ENCODE measurements around the gene CEMIP2. TPM values are rescaled to one million over a fixed set of nuclear protein-coding genes. Genes with fewer than 3 reads are reported as not detected.

Gene CEMIP2
- total and polyA plus RNA-seq, 2 of the 13 experiments (the other 11 are each of a cell fraction or from before 2014, with no cell fraction given), result 94.3 to 128 TPM

DNA sequence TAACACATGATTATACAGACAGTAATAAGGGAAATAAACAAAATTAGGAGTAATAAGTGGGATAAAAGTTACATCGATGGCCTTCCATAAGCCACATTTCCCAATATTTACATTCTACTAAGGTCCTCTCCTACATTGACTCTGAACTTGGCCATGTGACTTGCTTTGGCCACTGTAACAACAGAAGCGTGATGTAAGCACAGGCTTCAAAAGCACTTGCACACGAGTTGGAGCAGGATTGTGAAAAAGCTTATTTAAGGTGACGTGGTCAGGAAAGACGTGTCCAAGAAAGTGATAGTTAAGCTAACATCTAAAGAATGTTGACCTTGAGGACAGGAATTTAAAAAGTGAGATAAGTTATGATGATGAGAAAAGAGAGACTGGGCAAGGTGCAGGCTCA, 9.8 kb upstream of the CEMIP2 start (continued):
- TF ChIP-seq, protein P1, sequence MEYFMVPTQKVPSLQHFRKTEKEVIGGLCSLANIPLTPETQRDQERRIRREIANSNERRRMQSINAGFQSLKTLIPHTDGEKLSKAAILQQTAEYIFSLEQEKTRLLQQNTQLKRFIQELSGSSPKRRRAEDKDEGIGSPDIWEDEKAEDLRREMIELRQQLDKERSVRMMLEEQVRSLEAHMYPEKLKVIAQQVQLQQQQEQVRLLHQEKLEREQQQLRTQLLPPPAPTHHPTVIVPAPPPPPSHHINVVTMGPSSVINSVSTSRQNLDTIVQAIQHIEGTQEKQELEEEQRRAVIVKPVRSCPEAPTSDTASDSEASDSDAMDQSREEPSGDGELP (IDR thresholded peaks at IDR 0.05; ENCODE audit: borderline replicate concordance, low read depth), result no peak
- TF ChIP-seq MAFG (CRISPR knock-in tag; IDR thresholded peaks at IDR 0.05) (no peak), NKX3-1 (CRISPR knock-in tag; IDR thresholded peaks at IDR 0.05) (peak; percentile 33; the same call in 1 of the 2 replicates), ZNF570 (CRISPR knock-in tag; IDR thresholded peaks at IDR 0.05; ENCODE audit: borderline replicate concordance) (no peak), ZNF761 (CRISPR knock-in tag; conservative IDR thresholded peaks at IDR 0.05) (no peak), ISX (CRISPR knock-in tag; conservative IDR thresholded peaks at IDR 0.05) (no peak), SRSF4 (IDR thresholded peaks at IDR 0.05; ENCODE audit: low read depth, low read length, poor library complexity, severe bottlenecking) (no peak), FOXM1 (CRISPR knock-in tag; IDR thresholded peaks at IDR 0.05) (no peak), ZNF446 (CRISPR knock-in tag; IDR thresholded peaks at IDR 0.05) (no peak), EZH2 (conservative IDR thresholded peaks at IDR 0.05; ENCODE audit: low read depth, low read length) (no peak), RNF2 (conservative IDR thresholded peaks at IDR 0.05; ENCODE audit: low read depth) (no peak), GABPB1 (CRISPR knock-in tag; IDR thresholded peaks at IDR 0.05) (no peak; the same call in 1 of the 2 replicates), ZNF776 (CRISPR knock-in tag; IDR thresholded peaks at IDR 0.05) (no peak), ZNF143 (CRISPR knock-in tag; IDR thresholded peaks at IDR 0.05) (no peak), ZFP41 (CRISPR knock-in tag; IDR thresholded peaks at IDR 0.05; ENCODE audit: borderline replicate concordance) (no peak), HNRNPK (IDR thresholded peaks at IDR 0.05; ENCODE audit: low read depth, low read length, poor library complexity, severe bottlenecking) (no peak), NR2C2 (CRISPR knock-in tag; IDR thresholded peaks at IDR 0.05; ENCODE audit: borderline replicate concordance) (0 out of 2 replicates have a peak, but pooled peaks have one; percentile 39), DPF2 (CRISPR knock-in tag; IDR thresholded peaks at IDR 0.05; ENCODE audit: borderline replicate concordance, low read depth) (0 out of 2 replicates have a peak, but pooled peaks have one; percentile 16), ZNF180 (CRISPR knock-in tag; IDR thresholded peaks at IDR 0.05; ENCODE audit: borderline replicate concordance, low read depth) (no peak), FOXJ3 (CRISPR knock-in tag; IDR thresholded peaks at IDR 0.05; ENCODE audit: borderline replicate concordance) (no peak), RFX1 (IDR thresholded peaks at IDR 0.05) (no peak), SMAD3 (CRISPR knock-in tag; IDR thresholded peaks at IDR 0.05) (peak; percentile 84)
- TF ChIP-seq, protein P2, sequence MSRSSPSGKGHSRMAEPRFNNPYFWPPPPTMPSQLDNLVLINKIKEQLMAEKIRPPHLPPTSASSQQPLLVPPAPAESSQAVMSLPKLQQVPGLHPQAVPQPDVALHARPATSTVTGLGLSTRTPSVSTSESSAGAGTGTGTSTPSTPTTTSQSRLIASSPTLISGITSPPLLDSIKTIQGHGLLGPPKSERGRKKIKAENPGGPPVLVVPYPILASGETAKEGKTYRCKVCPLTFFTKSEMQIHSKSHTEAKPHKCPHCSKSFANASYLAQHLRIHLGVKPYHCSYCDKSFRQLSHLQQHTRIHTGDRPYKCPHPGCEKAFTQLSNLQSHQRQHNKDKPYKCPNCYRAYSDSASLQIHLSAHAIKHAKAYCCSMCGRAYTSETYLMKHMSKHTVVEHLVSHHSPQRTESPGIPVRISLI (CRISPR knock-in tag; IDR thresholded peaks at IDR 0.05; ENCODE audit: borderline replicate concordance), result peak; percentile 38; the same call in 1 of the 2 replicates
- TF ChIP-seq, protein P3, sequence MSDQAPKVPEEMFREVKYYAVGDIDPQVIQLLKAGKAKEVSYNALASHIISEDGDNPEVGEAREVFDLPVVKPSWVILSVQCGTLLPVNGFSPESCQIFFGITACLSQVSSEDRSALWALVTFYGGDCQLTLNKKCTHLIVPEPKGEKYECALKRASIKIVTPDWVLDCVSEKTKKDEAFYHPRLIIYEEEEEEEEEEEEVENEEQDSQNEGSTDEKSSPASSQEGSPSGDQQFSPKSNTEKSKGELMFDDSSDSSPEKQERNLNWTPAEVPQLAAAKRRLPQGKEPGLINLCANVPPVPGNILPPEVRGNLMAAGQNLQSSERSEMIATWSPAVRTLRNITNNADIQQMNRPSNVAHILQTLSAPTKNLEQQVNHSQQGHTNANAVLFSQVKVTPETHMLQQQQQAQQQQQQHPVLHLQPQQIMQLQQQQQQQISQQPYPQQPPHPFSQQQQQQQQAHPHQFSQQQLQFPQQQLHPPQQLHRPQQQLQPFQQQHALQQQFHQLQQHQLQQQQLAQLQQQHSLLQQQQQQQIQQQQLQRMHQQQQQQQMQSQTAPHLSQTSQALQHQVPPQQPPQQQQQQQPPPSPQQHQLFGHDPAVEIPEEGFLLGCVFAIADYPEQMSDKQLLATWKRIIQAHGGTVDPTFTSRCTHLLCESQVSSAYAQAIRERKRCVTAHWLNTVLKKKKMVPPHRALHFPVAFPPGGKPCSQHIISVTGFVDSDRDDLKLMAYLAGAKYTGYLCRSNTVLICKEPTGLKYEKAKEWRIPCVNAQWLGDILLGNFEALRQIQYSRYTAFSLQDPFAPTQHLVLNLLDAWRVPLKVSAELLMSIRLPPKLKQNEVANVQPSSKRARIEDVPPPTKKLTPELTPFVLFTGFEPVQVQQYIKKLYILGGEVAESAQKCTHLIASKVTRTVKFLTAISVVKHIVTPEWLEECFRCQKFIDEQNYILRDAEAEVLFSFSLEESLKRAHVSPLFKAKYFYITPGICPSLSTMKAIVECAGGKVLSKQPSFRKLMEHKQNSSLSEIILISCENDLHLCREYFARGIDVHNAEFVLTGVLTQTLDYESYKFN (CRISPR knock-in tag; conservative IDR thresholded peaks at IDR 0.05), result peak; percentile 55
- TF ChIP-seq, protein P4, sequence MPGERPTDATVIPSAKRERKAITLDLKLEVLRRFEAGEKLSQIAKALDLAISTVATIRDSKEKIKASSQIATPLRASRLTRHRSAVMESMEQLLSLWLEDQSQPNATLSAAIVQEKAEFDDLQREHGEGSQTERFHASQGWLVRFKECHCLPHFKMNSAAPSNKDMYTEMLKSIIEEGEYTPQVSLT (CRISPR knock-in tag; IDR thresholded peaks at IDR 0.05; ENCODE audit: borderline replicate concordance, low read depth), result no peak
